C4-2B (cell line): ENCODE data around the gene ANGPT4.
"Not testable (repeated sequence)": the region's sequence is repeated elsewhere in the genome, so short reads cannot be mapped to it uniquely, and the experiment has no call there.

Source experiments
- CTCF ChIP-seq: fragments of 450-650 bp; conservative IDR thresholded peaks from 2 replicates; pipeline ENCODE4 v1.5.1; 2017; ENCODE audit warnings: mild to moderate bottlenecking
- ZFX ChIP-seq: fragments of 450-650 bp; IDR thresholded peaks from 2 replicates; pipeline ENCODE4 v1.6.1; 2017

- TF ChIP-seq CTCF, ZFX: not testable (repeated sequence)
Observed at GRCh38 chr20:897436-897835, 18.7 kb downstream of the ANGPT4 start.
